ENCODE data around the gene GRM8. TPM values are rescaled to one million over a fixed set of nuclear protein-coding genes. Genes with fewer than 3 reads are reported as not detected.
A peak's percentile ranks its signal among the peaks of the same experiment; 100 is the strongest.

GRM8 gene
- total and polyA plus RNA-seq, 9 of the 15 experiments (the other 6 are each of a cell fraction or from before 2014, with no cell fraction given), result 0.13 TPM; not detected in 7

DNA sequence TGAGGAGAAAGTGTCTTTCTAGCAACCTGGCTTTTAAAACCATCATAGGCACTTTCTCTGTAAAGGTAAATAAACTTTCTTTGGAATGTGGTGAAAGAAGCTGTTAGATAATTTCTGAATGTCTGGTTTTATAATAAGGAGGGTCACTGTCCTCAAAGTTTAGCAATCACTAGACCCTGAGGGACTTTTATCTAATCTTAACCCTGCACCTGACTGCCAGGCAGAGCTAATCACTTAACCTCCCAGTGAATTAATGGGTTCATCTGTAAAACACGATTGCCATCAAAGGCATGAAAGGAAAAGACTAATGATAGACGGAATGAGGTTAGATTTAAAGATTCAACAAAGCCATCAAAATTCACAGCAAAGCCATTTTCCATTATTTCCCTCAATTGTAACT is 553.8 kb downstream of the GRM8 start (continued):
- TF ChIP-seq, protein P1, sequence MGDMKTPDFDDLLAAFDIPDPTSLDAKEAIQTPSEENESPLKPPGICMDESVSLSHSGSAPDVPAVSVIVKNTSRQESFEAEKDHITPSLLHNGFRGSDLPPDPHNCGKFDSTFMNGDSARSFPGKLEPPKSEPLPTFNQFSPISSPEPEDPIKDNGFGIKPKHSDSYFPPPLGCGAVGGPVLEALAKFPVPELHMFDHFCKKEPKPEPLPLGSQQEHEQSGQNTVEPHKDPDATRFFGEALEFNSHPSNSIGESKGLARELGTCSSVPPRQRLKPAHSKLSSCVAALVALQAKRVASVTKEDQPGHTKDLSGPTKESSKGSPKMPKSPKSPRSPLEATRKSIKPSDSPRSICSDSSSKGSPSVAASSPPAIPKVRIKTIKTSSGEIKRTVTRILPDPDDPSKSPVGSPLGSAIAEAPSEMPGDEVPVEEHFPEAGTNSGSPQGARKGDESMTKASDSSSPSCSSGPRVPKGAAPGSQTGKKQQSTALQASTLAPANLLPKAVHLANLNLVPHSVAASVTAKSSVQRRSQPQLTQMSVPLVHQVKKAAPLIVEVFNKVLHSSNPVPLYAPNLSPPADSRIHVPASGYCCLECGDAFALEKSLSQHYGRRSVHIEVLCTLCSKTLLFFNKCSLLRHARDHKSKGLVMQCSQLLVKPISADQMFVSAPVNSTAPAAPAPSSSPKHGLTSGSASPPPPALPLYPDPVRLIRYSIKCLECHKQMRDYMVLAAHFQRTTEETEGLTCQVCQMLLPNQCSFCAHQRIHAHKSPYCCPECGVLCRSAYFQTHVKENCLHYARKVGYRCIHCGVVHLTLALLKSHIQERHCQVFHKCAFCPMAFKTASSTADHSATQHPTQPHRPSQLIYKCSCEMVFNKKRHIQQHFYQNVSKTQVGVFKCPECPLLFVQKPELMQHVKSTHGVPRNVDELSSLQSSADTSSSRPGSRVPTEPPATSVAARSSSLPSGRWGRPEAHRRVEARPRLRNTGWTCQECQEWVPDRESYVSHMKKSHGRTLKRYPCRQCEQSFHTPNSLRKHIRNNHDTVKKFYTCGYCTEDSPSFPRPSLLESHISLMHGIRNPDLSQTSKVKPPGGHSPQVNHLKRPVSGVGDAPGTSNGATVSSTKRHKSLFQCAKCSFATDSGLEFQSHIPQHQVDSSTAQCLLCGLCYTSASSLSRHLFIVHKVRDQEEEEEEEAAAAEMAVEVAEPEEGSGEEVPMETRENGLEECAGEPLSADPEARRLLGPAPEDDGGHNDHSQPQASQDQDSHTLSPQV (IDR thresholded peaks at IDR 0.05), result no peak
- TF ChIP-seq SIN3B (IDR thresholded peaks at IDR 0.05; ENCODE audit: low read depth), result no peak
- TF ChIP-seq ZNF23 (CRISPR knock-in tag; IDR thresholded peaks at IDR 0.05), result no peak
- TF ChIP-seq, protein P2, sequence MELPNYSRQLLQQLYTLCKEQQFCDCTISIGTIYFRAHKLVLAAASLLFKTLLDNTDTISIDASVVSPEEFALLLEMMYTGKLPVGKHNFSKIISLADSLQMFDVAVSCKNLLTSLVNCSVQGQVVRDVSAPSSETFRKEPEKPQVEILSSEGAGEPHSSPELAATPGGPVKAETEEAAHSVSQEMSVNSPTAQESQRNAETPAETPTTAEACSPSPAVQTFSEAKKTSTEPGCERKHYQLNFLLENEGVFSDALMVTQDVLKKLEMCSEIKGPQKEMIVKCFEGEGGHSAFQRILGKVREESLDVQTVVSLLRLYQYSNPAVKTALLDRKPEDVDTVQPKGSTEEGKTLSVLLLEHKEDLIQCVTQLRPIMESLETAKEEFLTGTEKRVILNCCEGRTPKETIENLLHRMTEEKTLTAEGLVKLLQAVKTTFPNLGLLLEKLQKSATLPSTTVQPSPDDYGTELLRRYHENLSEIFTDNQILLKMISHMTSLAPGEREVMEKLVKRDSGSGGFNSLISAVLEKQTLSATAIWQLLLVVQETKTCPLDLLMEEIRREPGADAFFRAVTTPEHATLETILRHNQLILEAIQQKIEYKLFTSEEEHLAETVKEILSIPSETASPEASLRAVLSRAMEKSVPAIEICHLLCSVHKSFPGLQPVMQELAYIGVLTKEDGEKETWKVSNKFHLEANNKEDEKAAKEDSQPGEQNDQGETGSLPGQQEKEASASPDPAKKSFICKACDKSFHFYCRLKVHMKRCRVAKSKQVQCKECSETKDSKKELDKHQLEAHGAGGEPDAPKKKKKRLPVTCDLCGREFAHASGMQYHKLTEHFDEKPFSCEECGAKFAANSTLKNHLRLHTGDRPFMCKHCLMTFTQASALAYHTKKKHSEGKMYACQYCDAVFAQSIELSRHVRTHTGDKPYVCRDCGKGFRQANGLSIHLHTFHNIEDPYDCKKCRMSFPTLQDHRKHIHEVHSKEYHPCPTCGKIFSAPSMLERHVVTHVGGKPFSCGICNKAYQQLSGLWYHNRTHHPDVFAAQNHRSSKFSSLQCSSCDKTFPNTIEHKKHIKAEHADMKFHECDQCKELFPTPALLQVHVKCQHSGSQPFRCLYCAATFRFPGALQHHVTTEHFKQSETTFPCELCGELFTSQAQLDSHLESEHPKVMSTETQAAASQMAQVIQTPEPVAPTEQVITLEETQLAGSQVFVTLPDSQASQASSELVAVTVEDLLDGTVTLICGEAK (IDR thresholded peaks at IDR 0.05), result no peak
- TF ChIP-seq, protein P2 (CRISPR knock-in tag; IDR thresholded peaks at IDR 0.05), result no peak
- TF ChIP-seq ZNF232 (CRISPR knock-in tag; IDR thresholded peaks at IDR 0.05), result no peak
- TF ChIP-seq, protein P3, sequence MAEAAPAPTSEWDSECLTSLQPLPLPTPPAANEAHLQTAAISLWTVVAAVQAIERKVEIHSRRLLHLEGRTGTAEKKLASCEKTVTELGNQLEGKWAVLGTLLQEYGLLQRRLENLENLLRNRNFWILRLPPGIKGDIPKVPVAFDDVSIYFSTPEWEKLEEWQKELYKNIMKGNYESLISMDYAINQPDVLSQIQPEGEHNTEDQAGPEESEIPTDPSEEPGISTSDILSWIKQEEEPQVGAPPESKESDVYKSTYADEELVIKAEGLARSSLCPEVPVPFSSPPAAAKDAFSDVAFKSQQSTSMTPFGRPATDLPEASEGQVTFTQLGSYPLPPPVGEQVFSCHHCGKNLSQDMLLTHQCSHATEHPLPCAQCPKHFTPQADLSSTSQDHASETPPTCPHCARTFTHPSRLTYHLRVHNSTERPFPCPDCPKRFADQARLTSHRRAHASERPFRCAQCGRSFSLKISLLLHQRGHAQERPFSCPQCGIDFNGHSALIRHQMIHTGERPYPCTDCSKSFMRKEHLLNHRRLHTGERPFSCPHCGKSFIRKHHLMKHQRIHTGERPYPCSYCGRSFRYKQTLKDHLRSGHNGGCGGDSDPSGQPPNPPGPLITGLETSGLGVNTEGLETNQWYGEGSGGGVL (CRISPR knock-in tag; IDR thresholded peaks at IDR 0.05), result no peak
- TF ChIP-seq MYNN (IDR thresholded peaks at IDR 0.05), result peak; percentile 75; the same call in 1 of the 2 replicates
- no peak for TF ChIP-seq MYNN (CRISPR knock-in tag; IDR thresholded peaks at IDR 0.05)
- TF ChIP-seq, protein P4, sequence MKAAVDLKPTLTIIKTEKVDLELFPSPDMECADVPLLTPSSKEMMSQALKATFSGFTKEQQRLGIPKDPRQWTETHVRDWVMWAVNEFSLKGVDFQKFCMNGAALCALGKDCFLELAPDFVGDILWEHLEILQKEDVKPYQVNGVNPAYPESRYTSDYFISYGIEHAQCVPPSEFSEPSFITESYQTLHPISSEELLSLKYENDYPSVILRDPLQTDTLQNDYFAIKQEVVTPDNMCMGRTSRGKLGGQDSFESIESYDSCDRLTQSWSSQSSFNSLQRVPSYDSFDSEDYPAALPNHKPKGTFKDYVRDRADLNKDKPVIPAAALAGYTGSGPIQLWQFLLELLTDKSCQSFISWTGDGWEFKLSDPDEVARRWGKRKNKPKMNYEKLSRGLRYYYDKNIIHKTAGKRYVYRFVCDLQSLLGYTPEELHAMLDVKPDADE (conservative IDR thresholded peaks at IDR 0.05; ENCODE audit: control insufficient read depth, low read depth, low read length), result no peak

All from K562 (cell line).